ENCODE measurements around the gene OTOA. TPM values are rescaled to one million over a fixed set of nuclear protein-coding genes. Genes with fewer than 3 reads are reported as not detected.

Gene OTOA
- 0.08 to 0.13 TPM (median 0.10 TPM) in 4 of 5 replicates, not detected in the other for total RNA-seq (2022; extraction: Qiagen RNA extraction)

DNA sequence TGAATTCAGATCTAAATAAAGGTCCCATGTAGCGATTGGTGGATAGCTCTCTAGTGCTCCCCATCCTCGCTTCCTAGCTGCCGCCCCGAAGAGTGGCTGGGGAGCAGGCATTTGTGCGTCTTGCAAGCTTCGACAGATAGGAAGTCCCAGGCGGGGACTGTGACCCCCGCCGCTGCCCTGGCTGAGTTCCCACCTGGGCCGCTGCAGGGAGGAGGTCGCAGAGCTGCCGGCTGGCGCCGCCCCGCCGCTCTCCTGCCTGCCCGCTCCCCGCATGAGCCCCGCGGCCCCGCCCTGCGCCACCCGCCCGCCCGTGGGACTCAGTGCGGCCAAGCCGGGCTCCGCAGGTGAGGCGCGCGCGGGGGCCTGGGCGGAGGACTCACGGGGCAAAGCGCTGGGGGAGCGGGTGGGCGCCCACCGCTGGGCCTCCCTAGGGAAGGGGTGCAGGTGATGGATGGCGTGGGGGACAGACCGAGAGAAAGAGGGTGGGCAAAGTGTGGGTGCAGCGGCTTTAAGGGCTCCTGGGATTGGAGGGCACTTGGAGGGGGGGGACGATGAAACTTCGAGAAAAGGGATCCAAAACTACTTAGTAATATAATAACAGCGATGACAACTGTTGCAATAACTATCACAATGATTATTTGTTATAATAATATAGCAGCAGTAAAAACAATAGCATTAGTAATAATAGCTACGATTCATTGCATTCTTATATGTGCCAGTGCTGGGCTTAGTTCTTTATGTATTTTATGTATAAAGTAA is at the start of gene OTOA:
Gene OTOA, plus strand, starts transcription at position 80 of the 759 bp plus-strand sequence. CDS start 14,547 bp downstream, outside the sequence.

DNA sequence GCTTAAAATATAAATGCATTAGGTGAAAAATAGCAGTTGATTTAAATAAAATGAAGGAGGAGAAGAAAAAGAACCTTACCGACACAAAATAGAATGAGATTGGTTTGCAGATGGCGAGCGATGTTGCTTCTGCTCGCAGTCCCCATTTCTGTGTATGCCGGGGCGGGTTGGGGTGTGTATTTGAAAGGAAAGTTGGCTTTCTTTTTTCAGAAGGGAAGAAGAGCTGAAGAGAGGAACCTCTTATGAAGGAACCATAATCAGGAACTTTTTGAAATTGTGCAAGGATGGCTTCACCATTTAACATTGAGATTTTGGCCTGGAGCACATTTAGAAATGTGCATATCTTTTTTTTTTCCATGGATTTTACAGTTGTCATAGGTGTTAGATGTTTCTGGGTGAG is 11.3 kb upstream of the OTOA start, which contains the start of gene IGSF6:
Gene IGSF6, minus strand, starts transcription at position 156 of the 400 bp plus-strand sequence. Its CDS starts 10 bp downstream, at position 146.

Other genes starting within 250 kb of the OTOA start
- 87.9 to 107 TPM (median 98.8 TPM) in 5 replicates for gene METTL9, start 64.4 kb upstream of the OTOA start, total RNA-seq (2022; extraction: Qiagen RNA extraction)
- not detected in 5 replicates for gene IGSF6, start 11.4 kb upstream of the OTOA start, total RNA-seq (2022; extraction: Qiagen RNA extraction)
- gene NPIPB4, start 193.8 kb downstream of the OTOA start, total RNA-seq (2022; extraction: Qiagen RNA extraction) = 21.4 to 30.4 TPM (median 26.9 TPM) in 5 replicates

All from A549 treated with Mapracorat at 1 μM for 4 hours (cell line).